Measurements from ENCODE around the gene TMEM169.

DNA sequence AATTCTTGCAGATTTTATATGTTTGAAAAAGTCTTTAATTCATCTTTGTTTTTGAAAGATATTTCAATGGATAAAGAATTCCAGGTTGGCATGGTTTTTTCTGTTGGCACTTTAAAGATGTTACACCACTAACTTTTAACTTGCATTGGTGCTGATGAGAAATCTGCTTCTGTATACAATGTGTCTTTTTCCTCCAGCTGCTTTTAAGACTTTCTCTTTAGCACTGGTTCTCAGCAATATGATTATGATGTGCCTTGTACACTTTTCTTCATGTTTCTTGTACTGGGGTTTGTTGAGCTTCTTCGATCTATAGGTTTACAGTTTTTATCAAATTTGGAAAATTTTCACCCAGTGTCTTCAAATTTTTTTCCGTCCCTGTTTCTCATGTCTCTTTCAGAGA, 29.3 kb upstream of the TMEM169 start:
- TF ChIP-seq CTCF (conservative IDR thresholded peaks at IDR 0.05) = no peak
- no peak for TF ChIP-seq EZH2 (IDR thresholded peaks at IDR 0.05; ENCODE audit: low read depth)

All from PC-9 (cell line).